ENCODE results near the gene DOK7. TPM values are rescaled to one million over a fixed set of nuclear protein-coding genes. Genes with fewer than 3 reads are reported as not detected.

Gene DOK7
- total and polyA plus RNA-seq, 2 donors (not counting 3 experiments of a cell fraction or from before 2014, with no cell fraction given) = not detected

DNA sequence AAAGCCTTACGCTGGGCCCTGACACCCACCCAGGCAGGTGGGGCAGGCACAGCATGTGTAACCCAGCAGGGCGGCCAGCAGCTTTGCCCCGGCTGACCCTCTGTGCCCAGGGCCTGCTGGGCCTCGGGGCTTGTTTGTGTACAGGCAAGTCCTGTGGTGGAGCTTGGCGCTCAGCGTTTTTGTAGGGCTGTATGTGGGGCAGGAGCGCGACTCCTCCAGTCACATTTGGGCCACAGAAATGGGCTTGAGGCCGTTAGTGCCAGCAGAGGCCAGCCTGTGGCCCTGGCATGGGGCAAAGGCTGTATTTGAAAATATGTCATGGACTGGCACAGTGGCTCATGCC is 36.0 kb upstream of the DOK7 start:
- Histone ChIP-seq H3K4me2 (ENCODE audit: insufficient read depth, low read length) (no peak overlapping the region), H3K9me1 (replicated peaks; ENCODE audit: control insufficient read depth, extremely low read depth, insufficient read depth, low read length) (no peaks in the 10 kb centered on the region), H3K4me1 (ENCODE audit: control insufficient read depth, extremely low read depth, insufficient read depth, low read length) (no peaks in the 10 kb centered on the region), H3K9ac (replicated peaks; ENCODE audit: extremely low read depth, insufficient read depth, low read length) (no peak overlapping the region), H3K27ac (ENCODE audit: insufficient read depth, low read depth, low read length) (no peak overlapping the region), H3K9me3 (replicated peaks; ENCODE audit: control insufficient read depth, insufficient read depth, low read length) (no peaks in the 10 kb centered on the region), H2AFZ (ENCODE audit: low read depth, low read length) (no peak overlapping the region), H3K27me3 (ENCODE audit: control insufficient read depth in 2 of 2, insufficient read depth in 2 of 2, low read length in 2 of 2) (no peaks in the 10 kb centered on the region), H3K36me3 (ENCODE audit: control insufficient read depth in 2 of 2, extremely low read depth in 1 of 2, insufficient read depth in 2 of 2, low read length in 2 of 2) (peaks cover 2 to 37% of the 10 kb centered on the region in 2 experiments), H3K4me3 (replicated peaks in 1 of 3; ENCODE audit: insufficient read depth in 1 of 3, low read depth in 1 of 3, low read length in 3 of 3) (no peak overlapping the region), H4K20me1 (replicated peaks; ENCODE audit: control insufficient read depth, extremely low read depth, insufficient read depth, low read length) (no peaks in the 10 kb centered on the region), H3K79me2 (ENCODE audit: control insufficient read depth, insufficient read depth, low read length) (no peaks in the 10 kb centered on the region)
- ChIA-PET POLR2A (no interaction called here), CTCF (interaction anchor here (1.0 to 1.9 kb wide), 4 partner anchors 8 to 85 kb away, joined by 3 to 11 read pairs (median 4); no protein-coding TSS in a partner anchor)
- no peak for FAIRE-seq
- intact Hi-C loops (cut with micrococcal nuclease) (loop anchor here (10.0 kb wide), 1 partner anchor 182 kb away; the partner anchor contains the start of gene MSANTD1), dilution Hi-C loops (cut with MboI; ENCODE audit: extremely low pct_ligation_motif_present, low sequenced_read_pairs) (no loop called here)
- TF ChIP-seq POLR2A (IDR thresholded peaks at IDR 0.05; ENCODE audit: low read depth, low read length) (no peak), MYC (IDR thresholded peaks at IDR 0.05; ENCODE audit: low read depth, low read length) (no peak), EZH2 (IDR thresholded peaks at IDR 0.05; ENCODE audit: borderline replicate concordance, low read depth, low read length, severe bottlenecking) (no peak), POLR2AphosphoS5 (IDR thresholded peaks at IDR 0.05; ENCODE audit: insufficient read depth, low read depth, low read length) (no peak), JUN (IDR thresholded peaks at IDR 0.05; ENCODE audit: borderline replicate concordance, insufficient read depth, insufficient read length, low read depth) (no peak), GATA2 (IDR thresholded peaks at IDR 0.05; ENCODE audit: insufficient read depth, insufficient read length, low read depth, low read length) (no peak), FOS (IDR thresholded peaks at IDR 0.05; ENCODE audit: borderline replicate concordance, insufficient read depth, low read length) (no peak)
- TF ChIP-seq, protein P1, sequence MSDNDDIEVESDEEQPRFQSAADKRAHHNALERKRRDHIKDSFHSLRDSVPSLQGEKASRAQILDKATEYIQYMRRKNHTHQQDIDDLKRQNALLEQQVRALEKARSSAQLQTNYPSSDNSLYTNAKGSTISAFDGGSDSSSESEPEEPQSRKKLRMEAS (IDR thresholded peaks at IDR 0.05; ENCODE audit: insufficient read depth, insufficient read length) = no peak
- TF ChIP-seq, protein P2, sequence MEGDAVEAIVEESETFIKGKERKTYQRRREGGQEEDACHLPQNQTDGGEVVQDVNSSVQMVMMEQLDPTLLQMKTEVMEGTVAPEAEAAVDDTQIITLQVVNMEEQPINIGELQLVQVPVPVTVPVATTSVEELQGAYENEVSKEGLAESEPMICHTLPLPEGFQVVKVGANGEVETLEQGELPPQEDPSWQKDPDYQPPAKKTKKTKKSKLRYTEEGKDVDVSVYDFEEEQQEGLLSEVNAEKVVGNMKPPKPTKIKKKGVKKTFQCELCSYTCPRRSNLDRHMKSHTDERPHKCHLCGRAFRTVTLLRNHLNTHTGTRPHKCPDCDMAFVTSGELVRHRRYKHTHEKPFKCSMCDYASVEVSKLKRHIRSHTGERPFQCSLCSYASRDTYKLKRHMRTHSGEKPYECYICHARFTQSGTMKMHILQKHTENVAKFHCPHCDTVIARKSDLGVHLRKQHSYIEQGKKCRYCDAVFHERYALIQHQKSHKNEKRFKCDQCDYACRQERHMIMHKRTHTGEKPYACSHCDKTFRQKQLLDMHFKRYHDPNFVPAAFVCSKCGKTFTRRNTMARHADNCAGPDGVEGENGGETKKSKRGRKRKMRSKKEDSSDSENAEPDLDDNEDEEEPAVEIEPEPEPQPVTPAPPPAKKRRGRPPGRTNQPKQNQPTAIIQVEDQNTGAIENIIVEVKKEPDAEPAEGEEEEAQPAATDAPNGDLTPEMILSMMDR (IDR thresholded peaks at IDR 0.05; ENCODE audit: extremely low read depth in 1 of 2, insufficient read depth in 1 of 2, low read depth in 1 of 2, low read length in 2 of 2) = no peak
- DNase-seq (ENCODE audit: low read depth, low spot score) = no peak
- no TSS peak for BruUV-seq (replicated peaks)

All from endothelial cell of umbilical vein (primary cell).